ENCODE results near the gene APOA4. TPM values are rescaled to one million over a fixed set of nuclear protein-coding genes. Genes with fewer than 3 reads are reported as not detected.

APOA4 gene
- total RNA-seq, 2 experiments from 2014 or later = not detected

Other genes starting within 250 kb of the APOA4 start
- gene BUD13, start 50.3 kb downstream of the APOA4 start, total RNA-seq = 10 to 100 TPM; 12.5 TPM
- 100 to 1,000 TPM; 132 to 134 TPM for gene ZPR1, start 35.3 kb downstream of the APOA4 start, total RNA-seq
- gene APOA5, start 31.4 kb downstream of the APOA4 start, total RNA-seq = not detected
- not detected for gene APOC3, start 6.6 kb upstream of the APOA4 start, total RNA-seq
- gene APOA1, start 14.3 kb upstream of the APOA4 start, total RNA-seq = 1 to 10 TPM in 1 of 2 experiments, under 1 TPM in 1; 0.92 to 1.6 TPM

Data from CD8-positive, alpha-beta T cell (primary cell).